Mesothelial cell of epicardium (in vitro differentiated cells): ENCODE measurements around the gene CAMTA2. TPM values are rescaled to one million over a fixed set of nuclear protein-coding genes. Genes with fewer than 3 reads are reported as not detected.

Source experiments
- DNase-seq, 2 experiments: peaks; one replicate each; pipeline ENCODE4 v3.0.0; 2021; ENCODE audit warnings: low spot score in 2 of 2; ENCODE audit not compliant: unreplicated experiment in 2 of 2
- H3K27ac Mint-ChIP-seq: 2 replicates; pipeline ENCODE4 v1.8.0; 2021; ENCODE audit warnings: mixed read lengths
- H3K27me3 Mint-ChIP-seq: 2 replicates; pipeline ENCODE4 v1.8.0; 2021; ENCODE audit warnings: low read depth, mixed read lengths
- H3K36me3 Mint-ChIP-seq: 2 replicates; pipeline ENCODE4 v1.8.0; 2021; ENCODE audit warnings: mixed read lengths
- H3K4me1 Mint-ChIP-seq: 2 replicates; pipeline ENCODE4 v1.8.0; 2021; ENCODE audit warnings: mixed read lengths
- H3K4me3 Mint-ChIP-seq: 2 replicates; pipeline ENCODE4 v1.8.0; 2021; ENCODE audit warnings: mild to moderate bottlenecking, moderate library complexity, mixed read lengths
- H3K9me3 Mint-ChIP-seq: 2 replicates; pipeline ENCODE4 v1.8.0; 2021; ENCODE audit warnings: mixed read lengths
- total RNA-seq: library from RNA; stranded (reverse); gene quantifications from 3 replicates; pipeline ENCODE4 v1.2.1, GENCODE V29; 2021
- TF ChIP-seq, protein P1 (sequence below): fragments of 200-600 bp; sonication (generic); IDR thresholded peaks from one replicate; pipeline ENCODE4 v1.5.0; 2021; ENCODE audit warnings: antibody characterized with exemption; ENCODE audit not compliant: unreplicated experiment

CAMTA2 gene
- total RNA-seq, 1 donor from 2014 or later: 31.6 TPM

DNA sequence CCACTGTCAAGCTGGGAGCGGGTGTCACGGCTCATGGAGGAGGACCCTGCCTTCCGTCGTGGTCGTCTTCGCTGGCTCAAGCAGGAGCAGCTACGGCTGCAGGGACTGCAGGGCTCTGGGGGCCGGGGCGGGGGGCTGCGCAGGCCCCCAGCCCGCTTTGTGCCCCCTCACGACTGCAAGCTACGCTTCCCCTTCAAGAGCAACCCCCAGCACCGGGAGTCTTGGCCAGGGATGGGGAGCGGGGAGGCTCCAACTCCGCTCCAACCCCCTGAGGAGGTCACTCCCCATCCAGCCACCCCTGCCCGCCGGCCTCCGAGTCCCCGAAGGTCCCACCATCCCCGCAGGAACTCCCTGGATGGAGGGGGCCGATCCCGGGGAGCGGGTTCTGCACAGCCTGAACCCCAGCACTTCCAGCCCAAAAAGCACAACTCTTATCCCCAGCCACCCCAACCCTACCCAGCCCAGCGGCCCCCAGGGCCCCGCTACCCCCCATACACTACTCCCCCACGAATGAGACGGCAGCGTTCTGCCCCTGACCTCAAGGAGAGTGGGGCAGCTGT is 36.2 kb upstream of the CAMTA2 start:
- Mint-ChIP-seq H3K4me1 (no peaks in the 10 kb centered on the region), H3K36me3 (peaks cover 37% of the 10 kb centered on the region), H3K27ac (no peak overlapping the region), H3K4me3 (no peak overlapping the region), H3K27me3 (no peaks in the 10 kb centered on the region), H3K9me3 (no peaks in the 10 kb centered on the region)
- no peak for DNase-seq
- TF ChIP-seq, protein P1, sequence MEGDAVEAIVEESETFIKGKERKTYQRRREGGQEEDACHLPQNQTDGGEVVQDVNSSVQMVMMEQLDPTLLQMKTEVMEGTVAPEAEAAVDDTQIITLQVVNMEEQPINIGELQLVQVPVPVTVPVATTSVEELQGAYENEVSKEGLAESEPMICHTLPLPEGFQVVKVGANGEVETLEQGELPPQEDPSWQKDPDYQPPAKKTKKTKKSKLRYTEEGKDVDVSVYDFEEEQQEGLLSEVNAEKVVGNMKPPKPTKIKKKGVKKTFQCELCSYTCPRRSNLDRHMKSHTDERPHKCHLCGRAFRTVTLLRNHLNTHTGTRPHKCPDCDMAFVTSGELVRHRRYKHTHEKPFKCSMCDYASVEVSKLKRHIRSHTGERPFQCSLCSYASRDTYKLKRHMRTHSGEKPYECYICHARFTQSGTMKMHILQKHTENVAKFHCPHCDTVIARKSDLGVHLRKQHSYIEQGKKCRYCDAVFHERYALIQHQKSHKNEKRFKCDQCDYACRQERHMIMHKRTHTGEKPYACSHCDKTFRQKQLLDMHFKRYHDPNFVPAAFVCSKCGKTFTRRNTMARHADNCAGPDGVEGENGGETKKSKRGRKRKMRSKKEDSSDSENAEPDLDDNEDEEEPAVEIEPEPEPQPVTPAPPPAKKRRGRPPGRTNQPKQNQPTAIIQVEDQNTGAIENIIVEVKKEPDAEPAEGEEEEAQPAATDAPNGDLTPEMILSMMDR: no peak

DNA sequence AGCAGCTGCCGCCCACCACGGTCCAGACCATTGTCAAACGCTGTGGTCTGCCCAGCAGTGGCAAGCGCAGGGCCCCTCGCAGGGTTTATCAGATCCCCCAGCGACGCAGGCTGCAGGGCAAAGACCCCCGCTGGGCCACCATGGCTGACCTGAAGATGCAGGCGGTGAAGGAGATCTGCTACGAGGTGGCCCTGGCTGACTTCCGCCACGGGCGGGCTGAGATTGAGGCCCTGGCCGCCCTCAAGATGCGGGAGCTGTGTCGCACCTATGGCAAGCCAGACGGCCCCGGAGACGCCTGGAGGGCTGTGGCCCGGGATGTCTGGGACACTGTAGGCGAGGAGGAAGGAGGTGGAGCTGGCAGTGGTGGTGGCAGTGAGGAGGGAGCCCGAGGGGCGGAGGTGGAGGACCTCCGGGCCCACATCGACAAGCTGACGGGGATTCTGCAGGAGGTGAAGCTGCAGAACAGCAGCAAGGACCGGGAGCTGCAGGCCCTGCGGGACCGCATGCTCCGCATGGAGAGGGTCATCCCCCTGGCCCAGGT is 34.8 kb upstream of the CAMTA2 start:
- no peak overlapping the region for H3K4me3 Mint-ChIP-seq
- no peaks in the 10 kb centered on the region for H3K4me1 Mint-ChIP-seq
- H3K27ac Mint-ChIP-seq: no peak overlapping the region
- no peak for DNase-seq
- H3K9me3 Mint-ChIP-seq: no peaks in the 10 kb centered on the region
- no peaks in the 10 kb centered on the region for H3K27me3 Mint-ChIP-seq
- H3K36me3 Mint-ChIP-seq: peaks cover 37% of the 10 kb centered on the region
- TF ChIP-seq, protein P1: no peak

DNA sequence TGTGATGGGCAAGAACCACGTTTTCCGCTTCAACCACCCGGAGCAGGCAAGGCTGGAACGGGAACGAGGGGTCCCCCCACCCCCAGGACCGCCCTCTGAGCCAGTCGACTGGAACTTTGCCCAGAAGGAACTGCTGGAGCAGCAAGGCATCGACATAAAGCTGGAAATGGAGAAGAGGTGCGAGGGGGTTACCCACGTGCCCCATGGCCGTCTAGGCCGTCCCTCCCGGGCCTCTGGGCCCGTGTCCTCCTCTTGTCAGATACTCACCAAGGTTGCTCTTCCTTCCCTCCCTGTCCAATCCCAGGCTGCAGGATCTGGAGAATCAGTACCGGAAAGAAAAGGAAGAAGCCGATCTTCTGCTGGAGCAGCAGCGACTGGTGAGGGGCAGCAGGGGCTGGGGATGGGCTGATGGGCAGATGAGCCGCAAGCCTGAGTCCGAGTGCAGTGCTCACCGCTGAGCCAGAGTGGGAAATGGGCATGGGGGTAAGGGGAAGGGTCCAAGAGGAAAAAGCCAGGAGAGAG is 33.1 kb upstream of the CAMTA2 start:
- TF ChIP-seq, protein P1: no peak
- H3K27me3 Mint-ChIP-seq: no peaks in the 10 kb centered on the region
- DNase-seq: no peak
- H3K4me3 Mint-ChIP-seq: no peak overlapping the region
- H3K9me3 Mint-ChIP-seq: no peaks in the 10 kb centered on the region
- H3K36me3 Mint-ChIP-seq: peaks cover 44% of the 10 kb centered on the region
- no peaks in the 10 kb centered on the region for H3K4me1 Mint-ChIP-seq
- no peak overlapping the region for H3K27ac Mint-ChIP-seq

DNA sequence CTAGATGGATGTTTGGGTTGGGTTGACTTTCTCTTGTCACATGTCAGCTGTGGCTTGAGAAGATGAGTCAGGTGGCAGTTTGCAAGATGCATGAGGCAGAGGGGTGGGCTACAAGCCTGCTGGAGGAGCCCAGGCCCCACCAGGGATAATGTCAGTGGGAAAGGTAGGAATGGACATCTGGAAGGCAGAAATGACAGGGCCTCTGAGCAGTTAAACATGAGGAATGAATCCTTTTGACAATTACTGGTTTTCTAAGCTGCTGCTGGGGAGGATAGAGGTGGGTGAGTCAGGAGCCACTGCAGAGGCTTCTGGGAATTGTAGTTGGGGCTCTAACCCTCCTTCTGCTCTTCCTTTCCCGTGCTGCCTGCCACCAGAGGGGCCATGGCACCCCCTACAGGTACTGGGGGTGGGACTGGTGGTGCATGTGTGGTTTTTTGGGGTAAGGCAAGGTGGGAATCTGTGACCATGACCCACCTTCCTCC is 32.0 kb upstream of the CAMTA2 start:
- Mint-ChIP-seq H3K27ac (no peak overlapping the region), H3K4me1 (no peaks in the 10 kb centered on the region), H3K9me3 (no peaks in the 10 kb centered on the region), H3K27me3 (no peaks in the 10 kb centered on the region), H3K36me3 (peaks cover 43% of the 10 kb centered on the region), H3K4me3 (no peak overlapping the region)
- no peak for DNase-seq
- TF ChIP-seq, protein P1: no peak

DNA sequence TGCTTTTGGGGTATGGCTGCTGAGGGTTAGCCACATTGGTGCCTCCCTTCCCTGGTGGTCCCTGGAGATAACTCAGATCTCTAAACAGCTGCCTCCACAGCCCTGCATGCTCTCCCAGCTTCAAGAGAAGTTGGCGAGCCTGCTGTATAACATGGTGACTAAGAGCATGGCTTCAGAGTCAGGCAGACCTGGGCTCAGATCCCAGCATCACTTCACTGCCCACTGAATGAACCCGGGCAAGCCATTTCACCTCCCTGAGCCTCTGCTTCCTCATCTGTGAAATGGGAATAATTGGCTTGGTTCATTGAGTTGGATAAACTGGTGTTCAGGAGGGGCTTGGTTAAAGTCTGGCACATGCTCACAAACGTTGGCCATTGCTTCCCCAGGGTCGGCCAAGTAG is 26.9 kb upstream of the CAMTA2 start:
- Mint-ChIP-seq H3K36me3 (peaks cover 30% of the 10 kb centered on the region), H3K9me3 (no peaks in the 10 kb centered on the region), H3K4me1 (no peaks in the 10 kb centered on the region), H3K4me3 (no peak overlapping the region), H3K27me3 (no peaks in the 10 kb centered on the region), H3K27ac (no peak overlapping the region)
- DNase-seq: no peak
- TF ChIP-seq, protein P1: no peak
